Left cardiac atrium (tissue), 4 donors: ENCODE data around the gene ETV5. TPM values are rescaled to one million over a fixed set of nuclear protein-coding genes. Genes with fewer than 3 reads are reported as not detected.

Experiments
- ATAC-seq, 2 donors: fragments of 200-7000 bp; cut with Tn5 transposase; one replicate each; pipeline ENCODE4 v1.9.1; 2020; ENCODE audit warnings: mild to moderate bottlenecking in 2 of 2, moderate library complexity in 2 of 2
- DNase-seq: peaks from one replicate; pipeline ENCODE4 v3.0.0-alpha.2; 2020
- intact Hi-C, 2 donors: fragments of 100-400 bp; cut with DNase I; formaldehyde crosslinking; loops; one replicate each; pipeline versions ENCODE4 v1.14.1 to v1.15.1; 2022 to 2023
- long read RNA-seq: library from polyadenylated mRNA; unstranded; transcript quantifications from one replicate; pipeline ENCODE4 v2.0.0, GENCODE V29; 2021
- total RNA-seq, 2 donors: library from RNA; stranded (reverse); fragmentation: NEBNext Ultra II Directional; extraction: Animal tissue kit (Norgen Biotek cat#: 25700); gene quantifications; one replicate each; pipeline ENCODE4 v1.2.1, GENCODE V29; 2021
- donor health status: DM: no; HTN: yes; CAD: no.
- donor health status: DM: no; HTN: yes; CAD: no; lungs with severe emphysema.
- donor health status: DM: yes; HTN: yes; CAD: no.
- donor health status: Dilated cardiomyopathy.

Gene ETV5
- total RNA-seq = 10 to 100 TPM; 12.5 to 24.0 TPM
- long read RNA-seq, partial matches to known transcripts = 5 of 10 reads
- long read RNA-seq, other reads (novel, unspliced or antisense) = 1 of 10 reads

DNA sequence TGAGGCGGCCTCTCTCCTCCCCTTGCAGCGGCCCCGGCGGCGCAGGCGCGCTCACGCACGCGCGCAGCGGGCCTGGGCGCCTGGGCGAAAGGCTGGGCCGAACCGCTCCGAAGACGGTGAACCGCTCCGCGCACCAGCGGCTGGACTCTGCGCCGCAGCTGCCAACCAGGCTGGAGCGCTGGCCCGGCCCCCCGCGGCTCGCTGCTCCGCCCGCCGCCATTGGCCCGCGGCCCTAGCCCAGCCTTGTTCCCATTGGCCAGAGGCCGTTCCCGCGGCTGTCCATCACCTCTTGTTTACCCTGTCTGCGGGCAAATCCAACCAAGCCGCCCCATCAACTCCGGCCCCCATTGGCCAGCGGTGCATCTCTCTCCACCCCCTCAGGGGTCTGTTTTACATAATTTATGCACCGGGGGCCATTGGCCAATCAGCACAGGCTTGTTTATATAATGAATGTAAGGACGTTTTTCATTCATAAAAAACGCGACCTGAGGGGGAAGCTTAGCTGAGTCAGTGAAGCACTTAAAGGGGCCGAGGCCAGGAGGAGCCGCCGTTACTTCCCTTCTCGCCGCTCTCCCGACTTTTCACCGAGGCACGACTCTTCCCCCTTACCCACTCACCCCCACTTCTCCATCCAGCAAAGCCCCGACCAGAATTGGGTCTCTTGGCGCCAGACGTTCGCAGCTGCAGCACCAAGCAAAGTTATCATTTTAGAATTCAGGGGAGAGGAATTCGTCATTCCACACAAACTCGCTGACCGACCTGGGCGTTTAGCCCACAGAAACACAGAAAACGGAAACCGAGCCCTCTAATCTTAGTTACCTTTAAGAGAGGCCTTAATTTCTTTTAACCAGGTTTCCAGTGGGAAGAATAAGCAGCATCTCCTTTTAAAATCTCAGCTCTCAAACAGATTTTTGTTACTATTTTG, at the start of gene ETV5:
ETV5 (minus strand) TSS at position 149 of the 925 bp plus-strand sequence. CDS start 3,221 bp downstream, outside the sequence.
- ATAC-seq = peak; percentile 97 to 98

DNA sequence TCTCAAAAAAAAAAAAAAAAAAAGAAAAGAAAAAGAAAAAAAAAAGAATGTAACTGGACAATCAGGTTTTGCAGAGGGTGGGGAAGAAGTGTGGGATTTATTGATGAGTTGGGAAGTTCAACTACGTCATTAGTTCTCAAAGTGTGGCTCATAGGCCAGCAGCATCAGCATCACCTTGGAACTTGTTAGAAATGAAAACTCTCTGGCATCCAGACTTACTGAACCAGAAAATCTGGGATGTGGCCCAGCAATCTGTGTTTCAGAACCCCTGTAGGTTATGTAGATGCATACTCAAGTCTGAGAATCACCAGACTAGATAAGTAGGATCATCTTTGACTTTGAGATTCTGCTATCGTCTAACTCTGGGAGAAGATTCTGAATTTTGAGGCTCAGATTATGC, 45.8 kb upstream of the ETV5 start:
- intact Hi-C loops = no loop called here
- ATAC-seq (no peak), DNase-seq (no peak)

More for the DNA sequence above, at the start of gene ETV5:
- intact Hi-C loops = loop anchor here in 1 of 2 donors (10.0 kb wide), 1 partner anchor 136 kb away; no protein-coding TSS in a partner anchor
- peak; percentile 99 for DNase-seq

- DNase-seq = no peak
- intact Hi-C loops = no loop called here
- ATAC-seq = peak in 1 of 2 donors; percentile 71
Measured at GRCh38 chr3:186152889-186153292, 44.0 kb upstream of the ETV5 start.

DNA sequence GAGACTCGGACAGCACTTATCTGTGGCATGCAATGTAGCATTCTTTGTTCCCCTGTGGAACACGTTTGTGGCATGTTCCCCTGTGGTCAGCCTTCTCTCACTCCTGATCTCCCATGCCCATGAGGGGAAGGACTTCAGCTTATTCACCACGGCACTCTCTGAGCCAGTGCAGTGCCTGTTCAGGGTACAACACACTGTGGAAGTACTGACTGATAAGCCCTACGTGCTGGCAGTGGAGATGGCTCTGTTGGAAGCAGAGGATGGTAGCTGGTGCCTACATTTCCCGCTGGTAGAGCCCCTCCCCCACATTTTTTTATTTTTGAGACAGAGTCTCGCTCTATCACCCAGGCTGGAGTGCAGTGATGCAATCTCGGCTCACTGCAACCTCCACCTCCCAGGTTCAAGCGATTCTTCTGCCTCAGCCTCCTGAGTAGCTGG, 43.5 kb upstream of the ETV5 start:
- intact Hi-C loops = no loop called here
- DNase-seq = no peak
- peak in 1 of 2 donors; percentile 46 for ATAC-seq

DNA sequence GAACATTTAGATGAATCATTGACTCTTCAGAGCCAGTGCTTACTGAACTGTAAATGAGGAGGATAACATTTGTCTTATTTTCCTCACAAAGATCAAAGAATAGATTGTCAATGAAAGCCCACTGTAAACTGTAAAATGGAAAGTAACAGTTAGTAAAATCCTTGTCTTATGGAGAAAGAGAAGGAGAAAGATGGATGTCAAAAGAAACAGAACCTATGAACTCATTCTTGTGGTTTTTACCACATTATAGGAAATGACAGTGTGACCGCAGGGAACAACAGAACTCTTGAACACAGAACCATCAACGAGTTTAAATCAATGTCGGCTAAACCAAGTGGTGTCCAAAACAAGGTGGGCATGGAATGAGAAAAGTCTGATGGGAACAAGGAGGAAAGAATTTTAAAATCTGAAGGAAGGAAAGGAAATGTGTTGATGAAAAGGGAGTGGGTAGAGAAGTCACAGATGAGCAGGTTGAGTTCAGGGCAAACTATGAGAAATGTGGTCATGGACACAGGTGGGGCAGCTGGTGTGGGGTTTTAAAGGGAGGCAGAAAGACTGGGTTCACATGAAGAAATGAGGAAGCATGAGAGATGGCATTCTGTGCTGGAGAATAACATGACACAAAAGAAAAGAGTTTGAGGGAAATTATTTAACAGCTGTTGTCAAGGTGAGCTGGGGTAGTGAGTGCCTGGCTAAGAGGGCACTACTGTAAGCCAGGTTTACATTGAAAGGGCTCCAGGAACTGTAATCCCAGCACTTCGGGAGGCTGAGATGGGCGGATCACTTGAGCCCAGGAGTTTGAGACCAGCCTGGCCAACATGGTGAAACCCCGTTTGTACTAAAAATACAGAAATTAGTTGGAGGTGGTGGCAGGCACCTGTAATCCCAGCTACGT, 42.4 kb upstream of the ETV5 start:
- intact Hi-C loops = no loop called here
- DNase-seq (no peak), ATAC-seq (no peak)

DNA sequence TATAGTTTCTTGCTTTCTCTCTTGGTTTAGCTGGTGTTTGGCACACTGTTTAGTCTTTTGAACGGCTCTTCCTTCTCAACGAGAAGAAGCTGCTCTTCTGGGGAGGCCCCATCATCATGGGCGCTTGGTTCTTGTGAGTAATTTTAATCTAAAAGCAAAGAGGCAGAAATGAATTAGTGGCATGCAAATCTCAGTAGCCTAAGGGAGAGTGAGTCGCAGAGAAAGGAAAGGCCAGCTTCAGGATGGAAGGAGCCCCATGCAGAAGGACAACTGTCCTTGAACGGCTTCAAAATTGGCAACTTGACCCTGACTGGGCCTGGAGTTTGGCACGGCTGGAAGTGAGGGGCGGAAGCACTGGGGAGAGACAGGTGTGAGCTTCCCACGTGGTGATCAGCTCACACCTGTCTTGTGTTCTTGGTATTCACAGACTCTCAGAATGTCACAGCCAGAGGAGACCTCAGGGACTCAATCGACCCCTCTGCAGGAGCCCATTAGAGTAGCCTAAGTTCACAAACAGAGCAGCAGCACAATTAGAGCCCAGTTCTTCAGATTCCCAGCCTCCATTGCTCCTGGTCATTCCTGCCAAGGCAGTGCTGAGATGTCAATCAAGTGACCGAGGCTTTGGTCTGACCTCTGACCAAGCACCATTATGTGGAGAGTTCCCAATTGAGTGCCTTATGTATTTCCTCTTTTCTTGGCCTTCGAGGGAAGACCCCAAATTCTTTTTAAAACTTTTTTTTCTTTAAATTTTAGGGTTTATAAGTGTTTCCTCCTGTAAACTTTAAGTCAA, 41.3 kb upstream of the ETV5 start:
- intact Hi-C loops = no loop called here
- DNase-seq = no peak
- no peak for ATAC-seq

GRCh38 chr3:186149319-186149960, 40.6 kb upstream of the ETV5 start:
- intact Hi-C loops = no loop called here
- no peak for DNase-seq
- no peak for ATAC-seq

DNA sequence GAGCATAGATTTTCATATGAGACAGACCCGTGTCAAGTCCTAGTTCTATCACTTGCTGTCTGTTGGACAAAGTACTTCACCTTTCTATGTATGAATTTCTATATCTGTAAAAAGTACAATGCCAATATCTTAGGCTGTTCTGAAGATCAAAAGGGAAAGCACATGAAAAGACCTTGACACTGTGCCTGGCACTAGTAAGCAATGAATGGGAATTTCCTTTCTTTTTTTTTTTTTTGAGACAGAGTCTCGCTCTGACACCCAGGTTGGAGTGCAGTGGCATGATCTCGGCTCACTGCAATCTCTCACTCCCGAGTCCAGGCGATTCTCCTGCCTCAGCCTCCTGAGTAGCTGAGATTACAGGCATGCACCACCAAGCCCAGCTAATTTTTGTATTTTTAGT, 35.4 kb upstream of the ETV5 start:
- DNase-seq (no peak), ATAC-seq (no peak)
- intact Hi-C loops = no loop called here

DNA sequence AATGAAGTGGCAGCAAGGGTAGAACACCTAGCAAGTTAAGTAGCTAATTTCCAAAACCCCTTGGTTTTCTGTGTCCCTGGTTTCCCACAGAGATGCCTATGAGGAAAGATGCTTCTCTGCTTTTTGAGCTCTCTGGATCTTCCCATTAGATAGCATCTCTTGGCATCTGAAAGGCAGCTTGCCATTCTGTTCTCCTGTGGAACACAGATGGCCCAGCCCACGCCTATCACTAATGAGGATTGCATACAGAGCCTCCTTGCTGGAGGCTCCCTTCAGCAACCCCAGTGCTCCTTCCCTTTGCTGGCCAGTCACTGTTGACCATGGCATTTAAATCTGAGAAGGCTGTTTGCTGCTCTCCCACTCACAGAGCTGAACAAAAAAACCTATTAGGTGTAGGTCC, 34.4 kb upstream of the ETV5 start:
- intact Hi-C loops = no loop called here
- DNase-seq (no peak), ATAC-seq (no peak)

- no peak for ATAC-seq
- intact Hi-C loops = no loop called here
- DNase-seq = no peak
Measured at GRCh38 chr3:186142393-186142932, 33.6 kb upstream of the ETV5 start.

DNA sequence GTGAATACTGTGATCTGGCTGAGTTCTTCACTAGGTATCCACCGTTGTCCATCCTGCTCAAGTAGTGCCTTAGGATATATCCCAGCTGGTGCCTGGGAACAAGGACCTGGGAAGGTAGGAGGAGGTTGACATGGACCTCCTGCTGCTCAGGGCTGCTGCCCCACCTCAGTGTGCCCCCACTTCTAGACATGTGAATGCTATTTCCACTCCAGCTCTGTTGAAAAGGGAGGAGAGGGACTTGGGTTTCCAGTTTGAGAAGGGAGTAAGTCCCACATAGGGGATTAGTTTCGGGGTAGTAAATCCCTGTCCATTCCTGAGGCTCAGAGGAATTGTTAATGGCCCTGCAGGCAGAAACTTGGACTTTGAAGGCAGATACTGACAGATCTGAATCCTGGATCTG, 32.9 kb upstream of the ETV5 start:
- DNase-seq (no peak), ATAC-seq (no peak)
- intact Hi-C loops = no loop called here

- no peak for DNase-seq
- ATAC-seq = peak in 1 of 2 donors; percentile 38
Measured at GRCh38 chr3:186138272-186138981, 29.5 kb upstream of the ETV5 start.

DNA sequence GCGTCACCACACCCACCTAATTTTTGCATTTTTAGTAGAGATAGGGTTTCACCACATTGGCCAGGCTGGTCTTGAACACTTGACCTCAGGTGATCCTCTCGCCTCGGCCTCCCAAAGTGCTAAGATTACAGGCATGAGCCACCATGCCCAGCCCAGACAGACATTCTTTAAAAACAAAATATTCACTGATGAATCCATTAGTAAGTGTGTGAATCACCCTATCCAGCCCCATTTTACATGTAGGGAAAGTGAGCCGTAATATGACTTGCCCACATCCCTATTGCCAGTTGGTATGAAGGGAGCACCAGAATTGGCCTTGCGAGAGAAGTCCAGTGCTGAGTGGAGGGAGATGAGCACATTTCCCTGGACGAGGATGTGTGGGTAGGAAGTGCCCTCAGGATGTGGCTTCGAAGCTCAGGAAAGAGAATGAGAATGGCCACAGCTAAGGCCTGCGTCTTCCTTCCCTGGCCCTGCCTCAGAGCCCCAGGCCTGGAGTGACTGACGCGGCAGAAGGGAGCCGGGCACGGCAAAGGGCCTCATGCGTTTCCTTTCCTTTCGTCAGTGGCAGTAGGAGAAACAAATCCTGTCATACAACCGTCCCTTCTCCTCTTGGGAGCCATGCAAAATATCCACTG, 28.3 kb upstream of the ETV5 start:
- intact Hi-C loops = no loop called here
- DNase-seq (no peak), ATAC-seq (no peak)

More at GRCh38 chr3:186138272-186138981, 29.5 kb upstream of the ETV5 start:
- intact Hi-C loops = no loop called here

GRCh38 chr3:186133980-186134379, 25.1 kb upstream of the ETV5 start:
- DNase-seq = no peak
- intact Hi-C loops = no loop called here
- ATAC-seq = no peak

- DNase-seq (no peak), ATAC-seq (no peak)
- intact Hi-C loops = no loop called here
Measured at GRCh38 chr3:186132487-186132886, 23.6 kb upstream of the ETV5 start.

DNA sequence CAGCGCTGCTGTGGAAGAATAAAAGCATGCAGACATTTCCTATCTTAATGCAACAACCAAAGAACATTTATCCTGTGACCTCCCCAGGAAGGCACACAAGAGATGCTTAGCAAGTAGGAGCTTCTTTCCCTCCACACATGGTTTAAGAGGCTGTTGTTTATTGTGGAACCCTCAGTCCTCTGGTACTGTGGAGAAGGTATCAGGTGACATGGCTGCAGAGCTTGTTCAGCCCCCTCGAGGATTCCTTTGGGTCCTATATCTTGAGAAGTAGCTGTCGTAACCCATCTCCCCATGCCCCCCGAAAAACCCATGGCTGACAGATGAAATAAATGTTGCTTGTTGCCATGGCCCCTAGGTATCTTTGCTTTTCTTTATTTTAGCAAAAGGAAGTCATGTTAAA, 20.3 kb upstream of the ETV5 start:
- DNase-seq (no peak), ATAC-seq (no peak)
- intact Hi-C loops = no loop called here

DNA sequence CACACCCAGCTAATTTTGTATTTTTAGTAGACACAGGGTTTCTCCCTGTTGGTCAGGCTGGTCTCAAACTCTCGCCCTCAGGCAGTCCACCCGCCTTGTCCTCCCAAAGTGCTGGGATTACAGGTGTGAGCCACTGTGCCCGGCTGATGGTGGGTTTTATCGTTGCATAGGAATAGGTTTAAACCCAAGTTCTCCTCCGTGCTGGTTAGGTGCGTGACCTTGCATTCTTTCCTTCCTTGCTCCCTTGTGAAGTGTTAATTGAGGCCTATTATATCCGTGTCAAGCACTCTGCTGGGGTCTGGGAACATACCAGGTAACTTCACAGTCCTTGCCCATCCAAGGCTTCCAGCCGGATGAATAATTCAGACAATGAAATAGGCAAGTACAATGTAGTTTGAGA, 19.3 kb upstream of the ETV5 start:
- intact Hi-C loops = no loop called here
- no peak for ATAC-seq
- no peak for DNase-seq
